Lower leg skin (tissue), 3 donors: ENCODE data around the gene TMC3.

Source experiments
- CTCF ChIP-seq, 3 donors: fragments of 450-650 bp; IDR thresholded peaks; one replicate each; pipeline ENCODE4 v1.5.1; 2016; ENCODE audit warnings: antibody characterized with exemption in 3 of 3, mild to moderate bottlenecking in 3 of 3, moderate library complexity in 2 of 3
- POLR2A ChIP-seq, 2 donors: fragments of 450-650 bp; IDR thresholded peaks; one replicate each; pipeline ENCODE4 v1.6.1; 2016 to 2017; ENCODE audit warnings: antibody characterized with exemption in 2 of 2, mild to moderate bottlenecking in 1 of 2, moderate library complexity in 1 of 2

DNA sequence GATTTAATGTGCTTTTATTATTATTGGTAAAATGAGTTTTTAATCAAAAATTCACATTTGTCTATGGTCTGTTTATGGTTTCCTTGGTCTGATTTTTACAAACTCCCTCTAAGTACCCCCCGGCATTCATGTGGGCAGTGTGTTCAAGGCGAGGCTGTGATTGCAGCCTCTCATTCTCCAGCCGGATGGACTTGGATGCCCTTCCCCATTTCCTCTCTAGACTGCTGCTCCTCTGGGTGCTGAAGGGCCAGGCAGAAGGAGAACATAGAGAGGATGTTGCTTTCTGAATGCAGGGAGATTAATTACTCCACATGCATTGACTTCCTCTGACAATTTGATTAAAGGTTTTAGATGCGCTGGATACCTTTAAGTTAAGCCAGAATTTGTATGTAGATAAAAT is 3.9 kb upstream of the TMC3 start:
- TF ChIP-seq CTCF (IDR thresholded peaks at IDR 0.05), result no peak
- no peak for TF ChIP-seq POLR2A (IDR thresholded peaks at IDR 0.05)
